Activated naive CD8-positive, alpha-beta T cell treated with anti-CD3 and anti-CD28 coated beads, Interleukin-2, amount 50 U/mL, for 24 hours (primary cell): ENCODE measurements around the gene GBX1.

Source experiments
- ATAC-seq: fragments of 150-1000 bp; cut with Tn5 transposase; one replicate; pipeline ENCODE4 v1.10.0; 2021
- DNase-seq: peaks from one replicate; pipeline ENCODE4 v3.0.0; 2021
- H3K27ac Mint-ChIP-seq: one replicate; pipeline ENCODE4 v1.8.0; 2021; ENCODE audit warnings: mild to moderate bottlenecking, mixed read lengths
- H3K27me3 Mint-ChIP-seq: one replicate; pipeline ENCODE4 v1.8.0; 2021; ENCODE audit warnings: mixed read lengths
- H3K36me3 Mint-ChIP-seq: one replicate; pipeline ENCODE4 v1.8.0; 2021; ENCODE audit warnings: low read depth, mixed read lengths
- H3K4me1 Mint-ChIP-seq: one replicate; pipeline ENCODE4 v1.8.0; 2021; ENCODE audit warnings: mixed read lengths
- H3K4me3 Mint-ChIP-seq: one replicate; pipeline ENCODE4 v1.8.0; 2021; ENCODE audit warnings: mild to moderate bottlenecking, moderate library complexity, mixed read lengths
- H3K9me3 Mint-ChIP-seq: one replicate; pipeline ENCODE4 v1.8.0; 2021; ENCODE audit warnings: mixed read lengths

GBX1 gene

DNA sequence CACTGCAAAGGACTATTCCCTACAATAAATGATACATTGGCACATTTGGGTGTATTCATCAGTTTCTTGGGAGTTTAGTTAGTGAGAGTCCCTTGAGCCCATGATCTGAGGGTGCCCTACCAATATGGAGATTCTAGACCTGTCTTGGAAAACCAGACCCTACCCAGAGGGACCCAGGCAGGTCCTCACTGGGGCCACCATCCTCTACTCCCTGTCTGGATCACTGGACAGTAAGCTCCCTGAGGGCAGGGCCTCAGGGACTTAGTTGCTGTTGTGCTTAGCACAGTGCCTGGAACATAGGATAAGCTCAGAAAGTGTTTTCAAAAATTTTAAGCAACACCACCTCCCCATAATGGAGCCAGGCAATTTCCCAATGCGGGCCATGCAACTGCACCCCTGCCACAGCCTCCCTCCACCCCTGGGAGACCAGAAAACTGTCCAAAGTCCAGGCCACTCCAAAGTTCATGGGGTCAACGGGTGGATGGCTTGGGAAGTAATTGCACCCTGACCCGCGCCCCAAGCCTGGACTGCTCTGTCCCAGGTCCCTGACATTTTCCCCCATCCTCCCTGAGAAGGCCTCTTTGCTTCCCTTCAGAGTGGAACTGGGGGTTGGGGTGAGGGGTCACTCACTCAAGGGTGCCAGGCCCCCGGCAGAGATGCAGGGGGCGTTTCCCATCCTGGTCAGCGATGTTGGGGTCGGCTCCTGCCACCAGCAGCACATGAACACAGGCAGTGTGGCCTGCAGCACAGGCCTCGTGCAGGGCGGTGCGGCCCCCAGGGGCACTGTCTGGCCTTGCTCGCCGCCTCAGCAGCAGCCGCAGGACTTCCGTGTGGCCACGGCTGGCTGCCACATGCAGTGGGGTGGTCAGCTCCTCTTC lies 18.5 kb upstream of the GBX1 start:
- Mint-ChIP-seq H3K4me3 (no peak overlapping the region), H3K4me1 (no peaks in the 10 kb centered on the region), H3K36me3 (no peaks in the 10 kb centered on the region), H3K27me3 (no peaks in the 10 kb centered on the region), H3K27ac (no peak overlapping the region), H3K9me3 (no peaks in the 10 kb centered on the region)
- ATAC-seq (no peak), DNase-seq (no peak)

DNA sequence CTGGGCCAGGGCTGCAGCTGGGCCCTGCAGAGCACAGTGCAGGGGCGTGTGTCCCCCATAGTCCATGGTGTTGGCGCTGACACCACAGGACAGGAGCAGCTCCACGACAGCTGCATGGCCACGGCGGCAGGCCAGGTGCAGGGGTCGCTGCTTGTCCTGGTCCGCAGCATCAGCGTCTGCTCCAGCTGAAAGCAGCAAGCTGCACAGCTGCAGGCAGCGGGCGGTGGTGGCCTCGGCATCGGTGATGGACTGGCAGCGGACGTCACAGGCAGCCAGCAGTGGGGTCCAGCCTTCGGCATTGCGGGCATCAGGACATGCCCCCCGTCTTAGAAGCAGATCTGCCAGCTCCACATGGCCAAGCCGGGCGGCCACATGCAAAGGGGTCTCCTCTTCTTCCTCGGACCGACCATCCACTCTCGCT lies 13.5 kb upstream of the GBX1 start:
- Mint-ChIP-seq H3K27me3 (peaks cover 5% of the 10 kb centered on the region), H3K4me3 (no peak overlapping the region), H3K27ac (no peak overlapping the region)

DNA sequence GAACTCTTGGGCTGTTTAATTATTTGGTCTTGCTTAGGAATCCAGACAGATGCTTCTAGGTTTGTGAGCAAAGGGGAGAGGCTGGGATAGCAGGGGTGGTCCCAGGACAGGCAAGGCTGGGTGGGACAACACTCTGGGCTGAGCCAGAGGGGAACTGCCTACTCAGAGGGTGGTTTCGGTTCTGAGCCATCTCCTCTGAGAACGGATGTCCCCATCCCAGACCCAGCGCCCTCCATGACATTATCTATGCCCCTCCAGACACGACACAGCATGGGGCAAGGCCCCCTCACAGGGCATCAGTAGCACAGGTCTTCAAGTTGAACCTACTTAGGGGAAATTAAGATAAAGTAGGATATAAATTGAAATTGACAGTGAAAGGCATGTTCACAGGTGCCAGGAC lies 12.5 kb upstream of the GBX1 start:
- ATAC-seq (no peak), DNase-seq (no peak)
- H3K4me1 Mint-ChIP-seq = no peaks in the 10 kb centered on the region
- H3K36me3 Mint-ChIP-seq = no peaks in the 10 kb centered on the region
- no peak overlapping the region for H3K27ac Mint-ChIP-seq
- H3K9me3 Mint-ChIP-seq = no peaks in the 10 kb centered on the region
- peaks cover 9% of the 10 kb centered on the region for H3K27me3 Mint-ChIP-seq
- H3K4me3 Mint-ChIP-seq = no peak overlapping the region

More for the DNA sequence above, 13.5 kb upstream of the GBX1 start:
- Mint-ChIP-seq H3K4me1 (no peaks in the 10 kb centered on the region), H3K9me3 (no peaks in the 10 kb centered on the region), H3K36me3 (no peaks in the 10 kb centered on the region)
- DNase-seq = no peak
- no peak for ATAC-seq

DNA sequence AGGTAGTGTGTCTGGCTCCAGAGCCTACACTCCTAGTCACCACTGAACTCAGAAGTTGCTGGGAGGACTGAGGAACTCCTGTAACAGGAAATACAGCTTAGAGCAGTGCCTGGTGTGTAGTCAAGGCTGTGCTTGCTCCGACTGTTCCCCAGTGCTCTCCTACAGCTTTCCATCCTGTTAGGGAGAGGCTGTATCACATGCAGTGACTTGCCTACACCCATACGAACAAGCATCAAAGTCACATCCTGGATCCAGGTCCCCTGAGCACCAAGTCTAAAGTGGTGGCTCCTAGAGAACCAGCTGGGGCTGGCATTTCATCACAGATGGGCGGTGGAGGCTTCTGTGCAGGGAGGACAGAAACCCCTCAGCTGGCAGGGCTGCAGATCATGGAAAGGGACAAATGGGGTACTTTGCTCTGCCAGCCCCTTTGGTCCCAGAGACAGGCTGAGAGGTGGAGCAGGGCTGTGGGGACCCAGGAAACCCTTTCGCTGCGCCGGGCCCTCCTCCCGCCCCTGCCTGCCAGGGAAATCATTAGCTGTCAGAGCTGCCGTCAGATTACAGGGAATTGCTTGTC lies 11.9 kb upstream of the GBX1 start:
- Mint-ChIP-seq H3K9me3 (no peaks in the 10 kb centered on the region), H3K36me3 (no peaks in the 10 kb centered on the region), H3K4me1 (no peaks in the 10 kb centered on the region)

DNA sequence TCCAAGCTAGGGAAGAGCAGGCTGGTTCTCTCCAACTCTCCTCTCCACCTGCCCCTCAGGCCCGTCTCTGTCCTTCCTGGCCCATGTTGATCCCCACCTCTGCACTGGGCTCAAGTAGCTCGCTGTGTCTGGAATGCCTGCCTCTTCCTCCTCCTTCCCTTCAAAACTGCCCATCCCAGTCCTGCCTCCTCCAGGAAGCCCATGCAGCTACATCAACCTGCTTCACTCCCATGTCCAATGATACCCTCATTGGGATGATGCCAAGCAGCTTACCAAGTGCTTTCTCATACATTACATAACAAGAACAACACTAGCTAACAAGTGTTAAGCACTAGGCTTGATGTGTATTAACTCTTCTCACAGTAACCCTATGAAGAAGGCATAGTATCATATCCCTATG lies 11.3 kb upstream of the GBX1 start:
- no peak overlapping the region for H3K4me3 Mint-ChIP-seq
- no peaks in the 10 kb centered on the region for H3K9me3 Mint-ChIP-seq

More for the DNA sequence above, 11.9 kb upstream of the GBX1 start:
- H3K4me3 Mint-ChIP-seq = no peak overlapping the region
- peaks cover 13% of the 10 kb centered on the region for H3K27me3 Mint-ChIP-seq
- ATAC-seq = no peak
- DNase-seq = no peak
- no peak overlapping the region for H3K27ac Mint-ChIP-seq

DNA sequence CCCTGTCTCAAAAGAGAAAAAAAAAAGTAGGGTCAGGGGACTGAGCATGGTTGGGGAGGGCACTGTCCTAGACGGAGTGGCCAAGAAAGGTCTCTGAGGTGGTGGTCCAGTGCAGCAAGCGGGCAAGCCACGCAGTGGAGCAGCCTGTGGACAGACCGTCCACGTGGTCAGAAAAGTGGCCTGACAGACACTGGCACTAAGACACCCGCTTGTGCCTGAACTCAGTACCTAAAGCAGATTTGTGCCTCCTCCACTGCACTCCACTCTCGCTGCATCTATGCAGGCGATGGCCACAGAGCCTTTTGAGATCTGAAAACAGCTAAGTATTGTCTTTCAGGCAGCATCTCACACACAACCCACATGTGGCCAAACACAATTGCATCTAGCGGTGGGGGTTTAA lies 10.7 kb upstream of the GBX1 start:
- Mint-ChIP-seq H3K27ac (no peak overlapping the region), H3K36me3 (no peaks in the 10 kb centered on the region), H3K4me1 (no peaks in the 10 kb centered on the region), H3K9me3 (no peaks in the 10 kb centered on the region), H3K4me3 (no peak overlapping the region), H3K27me3 (peaks cover 18% of the 10 kb centered on the region)
- ATAC-seq (no peak), DNase-seq (no peak)

More for the DNA sequence above, 11.3 kb upstream of the GBX1 start:
- H3K4me1 Mint-ChIP-seq = no peaks in the 10 kb centered on the region
- H3K36me3 Mint-ChIP-seq = no peaks in the 10 kb centered on the region
- H3K27me3 Mint-ChIP-seq = peaks cover 13% of the 10 kb centered on the region
- ATAC-seq (no peak), DNase-seq (no peak)
- H3K27ac Mint-ChIP-seq = no peak overlapping the region

DNA sequence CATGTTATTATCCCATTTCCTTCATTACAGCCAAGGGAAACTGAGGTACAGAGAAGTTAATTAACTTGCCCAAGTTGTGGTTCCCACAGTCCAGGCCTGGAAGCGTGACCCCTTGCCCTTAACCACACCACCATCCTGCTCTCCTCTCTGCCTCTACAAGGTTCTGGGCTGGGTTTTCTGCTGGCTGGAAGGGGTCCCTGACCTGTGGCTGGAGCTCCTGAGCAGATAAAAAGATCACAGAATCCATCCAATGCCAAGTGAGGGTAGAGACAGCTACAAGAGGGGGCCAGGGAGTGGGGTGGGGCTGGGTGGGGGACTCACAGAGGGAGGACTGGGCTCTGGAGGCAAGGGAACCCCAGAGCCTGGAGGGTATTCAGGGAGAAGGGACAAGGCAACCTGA lies 9.8 kb upstream of the GBX1 start:
- peaks cover 26% of the 10 kb centered on the region for H3K27me3 Mint-ChIP-seq
- H3K4me3 Mint-ChIP-seq = no peak overlapping the region

DNA sequence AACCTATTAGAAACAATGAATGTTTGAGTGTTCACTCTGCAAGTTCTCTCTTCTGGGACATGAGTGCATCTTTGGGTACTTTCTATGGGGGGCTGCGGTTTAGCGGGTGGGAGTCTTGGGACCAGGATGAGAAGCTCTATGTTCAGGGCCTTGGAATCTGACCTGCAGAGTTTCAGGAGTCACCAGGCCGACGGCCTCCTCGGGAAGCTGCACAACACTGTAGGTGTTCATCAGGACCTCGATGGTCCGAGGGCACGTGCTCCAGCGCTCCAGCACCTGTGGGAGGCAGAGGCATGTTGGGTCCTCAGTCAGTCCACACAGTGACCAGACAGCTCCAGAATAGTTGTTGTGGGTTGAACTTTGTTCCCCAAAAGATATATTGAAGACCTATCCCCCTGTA lies 8.9 kb upstream of the GBX1 start:
- Mint-ChIP-seq H3K9me3 (no peaks in the 10 kb centered on the region), H3K36me3 (no peaks in the 10 kb centered on the region), H3K27me3 (peaks cover 33% of the 10 kb centered on the region), H3K4me1 (peaks cover 2% of the 10 kb centered on the region), H3K27ac (no peak overlapping the region), H3K4me3 (no peak overlapping the region)
- no peak for DNase-seq
- no peak for ATAC-seq

More for the DNA sequence above, 9.8 kb upstream of the GBX1 start:
- DNase-seq (no peak), ATAC-seq (no peak)
- no peaks in the 10 kb centered on the region for H3K36me3 Mint-ChIP-seq
- H3K27ac Mint-ChIP-seq = no peak overlapping the region
- H3K4me1 Mint-ChIP-seq = peaks cover 2% of the 10 kb centered on the region
- H3K9me3 Mint-ChIP-seq = no peaks in the 10 kb centered on the region

DNA sequence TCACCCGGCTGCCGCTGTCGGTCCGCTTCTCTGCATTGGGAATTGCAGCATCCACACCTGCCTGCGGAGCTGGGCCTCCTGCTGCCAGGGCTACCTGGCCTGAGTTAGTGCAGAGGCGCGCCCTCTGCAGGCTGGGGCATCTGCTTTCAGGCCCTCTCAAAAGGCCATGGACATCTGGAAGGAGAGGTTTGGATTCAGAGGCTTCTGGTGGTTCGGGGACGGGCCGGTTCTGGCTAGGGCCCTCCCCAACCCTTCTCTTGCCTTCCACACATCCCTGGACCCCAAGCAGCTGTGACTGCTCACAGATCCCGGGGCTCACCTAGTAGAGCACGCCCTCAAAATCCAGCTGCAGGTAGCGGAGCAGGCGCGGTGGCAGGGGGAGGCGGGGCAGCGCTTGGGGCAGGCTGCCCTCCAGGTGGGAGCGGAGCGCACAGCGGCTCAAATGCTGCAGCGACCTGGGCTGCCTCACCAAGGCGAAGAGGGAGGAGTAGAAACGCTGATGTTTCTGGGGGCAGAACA lies 8.4 kb upstream of the GBX1 start:
- H3K4me3 Mint-ChIP-seq = no peak overlapping the region
- H3K27me3 Mint-ChIP-seq = peaks cover 39% of the 10 kb centered on the region
- H3K9me3 Mint-ChIP-seq = no peaks in the 10 kb centered on the region
- no peak overlapping the region for H3K27ac Mint-ChIP-seq
- ATAC-seq (no peak), DNase-seq (no peak)
- peaks cover 2% of the 10 kb centered on the region for H3K4me1 Mint-ChIP-seq
- H3K36me3 Mint-ChIP-seq = no peaks in the 10 kb centered on the region

DNA sequence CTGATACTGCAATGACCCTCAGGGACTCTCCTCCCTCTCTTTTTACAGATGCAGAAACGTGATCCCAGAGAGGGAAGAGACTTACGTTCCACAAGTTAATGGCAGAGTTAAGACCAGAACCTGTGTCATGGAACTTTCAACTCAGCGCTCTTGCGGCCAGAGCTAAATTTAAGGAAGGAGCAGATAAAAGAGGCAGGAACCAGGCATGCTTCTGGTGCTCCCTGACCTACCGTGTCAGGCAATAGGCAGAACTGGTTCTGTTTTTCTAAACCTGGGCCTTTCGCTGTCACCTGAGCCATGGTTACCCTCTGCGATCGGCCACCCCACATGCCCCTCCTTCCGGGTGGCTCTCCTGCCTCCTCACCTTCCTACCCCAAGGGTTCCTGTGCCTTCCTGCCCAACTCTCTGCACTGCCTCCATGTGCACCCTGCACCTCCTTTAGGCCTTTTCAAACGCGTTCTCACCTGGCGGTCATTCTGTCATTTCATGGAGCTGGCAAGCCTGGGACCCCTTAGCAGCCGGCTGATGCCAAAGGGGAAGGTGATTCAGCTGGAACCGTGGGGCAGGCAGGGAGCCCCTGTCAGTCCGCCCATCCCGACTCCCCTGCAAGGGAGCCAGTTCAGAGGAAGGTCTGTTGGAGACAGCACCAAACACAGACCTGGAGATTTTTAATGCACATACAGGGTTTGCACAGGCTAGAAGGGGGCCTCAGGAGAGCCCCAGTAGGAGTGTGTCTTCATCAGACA lies 7.7 kb upstream of the GBX1 start:
- DNase-seq (no peak), ATAC-seq (no peak)
- Mint-ChIP-seq H3K27ac (no peak overlapping the region), H3K9me3 (no peaks in the 10 kb centered on the region), H3K27me3 (peaks cover 43% of the 10 kb centered on the region), H3K4me1 (peaks cover 2% of the 10 kb centered on the region), H3K36me3 (no peaks in the 10 kb centered on the region), H3K4me3 (no peak overlapping the region)

DNA sequence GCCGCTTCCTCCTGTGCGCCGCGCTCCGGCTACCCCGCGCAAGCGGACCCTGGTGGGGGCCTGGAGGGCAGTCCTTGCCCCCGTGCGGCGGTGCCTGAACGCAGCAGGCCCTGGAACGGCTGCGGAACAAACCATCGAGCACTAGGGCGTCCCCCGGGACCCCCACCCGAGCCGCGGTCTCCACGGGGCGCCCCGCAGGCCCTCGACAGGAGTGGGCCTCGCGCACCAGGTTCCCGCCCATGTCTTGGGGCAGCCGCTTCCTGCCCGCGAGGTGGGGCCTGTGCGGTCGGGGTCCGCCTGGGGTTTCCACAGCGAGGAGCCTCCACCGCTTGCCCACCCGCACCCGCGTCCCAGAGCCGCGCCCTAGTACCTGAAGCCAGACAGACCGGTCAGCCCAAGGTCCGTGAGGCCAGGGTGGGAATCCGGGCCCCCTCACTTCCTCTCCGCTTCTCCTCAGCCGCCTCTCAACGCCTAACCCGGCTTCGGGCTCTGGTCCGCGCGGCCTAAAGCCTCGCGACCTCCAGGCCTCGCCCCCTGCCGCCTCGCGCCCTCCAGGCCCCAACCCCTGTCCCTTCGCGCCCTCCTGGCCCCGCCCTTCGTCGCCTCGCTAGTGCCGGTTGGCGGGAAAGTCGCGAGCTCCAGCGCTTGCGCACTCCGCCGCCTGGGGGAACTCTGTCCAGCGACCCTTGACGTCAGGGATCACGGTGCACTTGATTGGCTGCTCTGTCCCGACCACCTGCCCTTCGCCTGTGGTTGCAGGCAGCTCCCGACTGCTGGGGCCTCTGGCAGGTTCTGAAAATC lies 7.0 kb upstream of the GBX1 start:
- H3K27ac Mint-ChIP-seq = no peak overlapping the region
- H3K27me3 Mint-ChIP-seq = peaks cover 51% of the 10 kb centered on the region
- no peak overlapping the region for H3K4me3 Mint-ChIP-seq
- no peaks in the 10 kb centered on the region for H3K36me3 Mint-ChIP-seq
- no peaks in the 10 kb centered on the region for H3K9me3 Mint-ChIP-seq
- no peak for ATAC-seq
- no peak for DNase-seq
- peaks cover 2% of the 10 kb centered on the region for H3K4me1 Mint-ChIP-seq

DNA sequence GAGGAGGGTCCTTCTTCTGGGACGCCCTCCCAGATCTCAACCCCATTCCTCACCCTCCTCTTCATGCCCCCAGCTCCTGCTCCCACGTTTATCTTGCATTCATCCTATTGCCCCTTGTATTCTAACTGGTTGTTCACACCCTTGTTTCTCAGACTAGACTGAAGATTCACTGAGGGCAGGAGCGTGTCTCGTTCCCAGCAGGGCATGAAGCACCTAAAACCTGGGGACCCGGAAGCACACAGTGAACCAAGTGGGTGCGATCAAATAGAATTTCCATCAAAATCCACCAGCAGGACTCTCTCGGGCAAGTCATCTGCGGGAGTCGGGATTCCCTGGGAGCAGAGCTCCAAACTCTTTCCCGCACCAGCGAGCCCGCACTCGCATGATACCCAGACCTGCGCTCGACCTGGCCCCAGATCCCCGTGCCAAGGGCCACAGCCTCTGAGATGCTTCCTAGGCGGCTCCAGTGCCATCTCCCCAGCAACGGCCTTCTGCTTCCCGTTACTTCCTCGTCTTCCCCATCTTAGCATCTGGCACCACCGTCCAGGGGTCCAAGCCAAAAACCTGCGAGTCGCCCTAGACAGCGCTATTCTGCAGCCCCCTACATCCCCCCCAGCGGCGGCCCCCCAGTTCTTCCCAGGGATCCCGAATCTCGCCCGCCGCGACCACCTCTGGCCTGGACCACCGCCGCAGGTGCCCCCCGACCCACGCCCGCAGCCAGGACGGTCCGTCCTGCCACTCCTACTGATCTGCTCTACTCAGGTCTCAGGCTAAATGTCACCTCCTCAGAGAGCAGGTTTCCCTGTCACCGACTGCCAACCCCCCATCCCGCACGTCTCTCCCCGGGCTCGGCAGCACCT lies 6.1 kb upstream of the GBX1 start:
- H3K4me1 Mint-ChIP-seq = peaks cover 4% of the 10 kb centered on the region
- H3K9me3 Mint-ChIP-seq = no peaks in the 10 kb centered on the region
- no peak overlapping the region for H3K4me3 Mint-ChIP-seq
- H3K27me3 Mint-ChIP-seq = peaks cover 59% of the 10 kb centered on the region
- no peak overlapping the region for H3K27ac Mint-ChIP-seq
- no peaks in the 10 kb centered on the region for H3K36me3 Mint-ChIP-seq
- ATAC-seq = no peak
- no peak for DNase-seq

DNA sequence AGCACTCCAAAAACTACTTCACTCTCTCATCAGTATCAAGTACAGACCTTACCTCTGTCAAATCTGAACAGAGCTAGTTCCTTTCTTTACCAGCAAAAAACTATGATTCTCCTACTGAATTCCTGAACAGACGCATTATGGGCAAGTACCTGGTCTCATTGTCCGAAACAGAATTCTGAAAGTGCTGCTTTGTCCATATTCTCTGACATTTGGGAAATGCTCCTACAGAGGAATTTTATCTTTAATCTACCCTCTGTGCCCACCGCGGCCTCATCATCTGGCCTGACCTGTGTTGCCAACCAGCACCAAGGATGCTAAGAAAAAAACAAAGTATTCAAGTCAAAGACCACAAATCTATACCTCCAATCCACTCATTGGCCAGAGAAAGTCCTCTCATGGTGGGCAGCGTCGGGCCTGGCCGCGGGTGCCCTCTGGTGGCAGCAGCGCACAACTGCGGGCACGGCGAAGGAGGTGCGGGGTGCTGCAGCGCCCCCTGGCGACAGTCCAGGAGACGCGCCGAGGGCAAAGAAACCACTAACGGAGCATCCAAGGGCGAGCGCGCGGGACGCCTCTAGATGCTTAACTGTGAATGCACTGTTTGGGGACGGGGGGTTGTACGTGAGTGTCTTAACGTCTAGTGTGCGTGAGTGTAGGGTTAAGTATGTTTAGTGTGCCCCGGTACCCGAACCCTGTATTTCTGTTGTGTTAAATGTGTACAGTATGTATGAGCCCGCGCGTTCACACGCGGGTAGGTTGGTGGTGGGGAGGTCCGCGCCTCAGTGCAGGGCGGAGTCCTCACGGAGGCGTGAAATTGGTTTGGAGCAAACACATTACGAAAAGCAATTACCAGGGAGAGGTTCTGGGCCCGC lies 5.0 kb upstream of the GBX1 start:
- H3K36me3 Mint-ChIP-seq = no peaks in the 10 kb centered on the region
- H3K27me3 Mint-ChIP-seq = peaks cover 65% of the 10 kb centered on the region
- peaks cover 7% of the 10 kb centered on the region for H3K4me1 Mint-ChIP-seq
- ATAC-seq (peak; percentile 65), DNase-seq (peak; percentile 84)
- H3K4me3 Mint-ChIP-seq = no peak overlapping the region
- no peaks in the 10 kb centered on the region for H3K9me3 Mint-ChIP-seq
- no peak overlapping the region for H3K27ac Mint-ChIP-seq
